H1 (cell line): ENCODE results near the gene P2RY1. TPM values are rescaled to one million over a fixed set of nuclear protein-coding genes. Genes with fewer than 3 reads are reported as not detected.

Experiments
- CTCF ChIA-PET: fragments of 300-600 bp; sonication (Branson Sonifier 250); formaldehyde crosslinking; loops from one replicate; lab custom pipeline; 2021; ENCODE audit not compliant: partially characterized antibody; lab: Charles Lee
- POLR2A ChIA-PET: fragments of 300-600 bp; sonication (Branson Sonifier 250); formaldehyde crosslinking; loops from one replicate; lab custom pipeline; 2021; ENCODE audit warnings: inconsistent platforms; ENCODE audit not compliant: partially characterized antibody; lab: Charles Lee
- DNase-seq, 2 experiments: peaks; one replicate each; pipeline versions ENCODE4 v3.0.0 to v3.0.0-alpha.2; 2010 to 2022; ENCODE audit warnings: low spot score in 2 of 2, low read depth in 1 of 2, mixed read lengths in 1 of 2
- FAIRE-seq: peaks from 2 replicates; lab custom pipeline; 2011; peaks lifted over from hg19 to GRCh38; lab: Jason Lieb, UNC
- H2AFZ ChIP-seq: 2 replicates; pipeline ENCODE4 v1.8.1; 2012; ENCODE audit warnings: low read length, inconsistent platforms
- H2AK5ac ChIP-seq: 2 replicates; pipeline ENCODE4 v1.6.1; 2013; ENCODE audit warnings: low read depth, low read length
- H2BK120ac ChIP-seq: replicated peaks from 2 replicates; pipeline ENCODE3; 2013; ENCODE audit warnings: low read depth, low read length, inconsistent platforms
- H2BK12ac ChIP-seq: 2 replicates; pipeline ENCODE4 v1.6.1; 2013; ENCODE audit warnings: low read depth, low read length
- H2BK15ac ChIP-seq: 2 replicates; pipeline ENCODE4 v1.6.1; 2013; ENCODE audit warnings: low read length
- H2BK20ac ChIP-seq: 2 replicates; pipeline ENCODE4 v1.6.1; 2013; ENCODE audit warnings: low read length
- H2BK5ac ChIP-seq: 2 replicates; pipeline ENCODE4 v1.6.1; 2013; ENCODE audit warnings: low read depth, low read length
- H3K14ac ChIP-seq: 2 replicates; pipeline ENCODE4 v1.6.1; 2013; ENCODE audit warnings: inconsistent platforms; ENCODE audit not compliant: insufficient read length
- H3K18ac ChIP-seq: 2 replicates; pipeline ENCODE4 v1.6.1; 2013; ENCODE audit warnings: low read length; ENCODE audit errors: extremely low read depth
- H3K23ac ChIP-seq: 2 replicates; pipeline ENCODE4 v1.6.1; 2013; ENCODE audit warnings: inconsistent platforms; ENCODE audit not compliant: insufficient read length
- H3K23me2 ChIP-seq: 2 replicates; pipeline ENCODE4 v1.6.1; 2013; ENCODE audit warnings: low read depth, low read length
- H3K27ac ChIP-seq: 2 replicates; pipeline ENCODE4 v1.6.1; 2011; ENCODE audit warnings: low read depth, low read length, inconsistent platforms
- H3K27me3 ChIP-seq, 4 experiments: replicated peaks in 1 of 4; 1 replicate in 1 of 4; 2 replicates in 3 of 4; pipeline versions ENCODE4 v1.6.1 to v1.8.1; 2011 to 2013; ENCODE audit warnings: low read length in 3 of 4, mild to moderate bottlenecking in 3 of 4, inconsistent platforms in 2 of 4, mixed read lengths in 2 of 4, moderate library complexity in 1 of 4; ENCODE audit not compliant: control insufficient read depth in 3 of 4, insufficient read depth in 3 of 4; ENCODE audit errors: extremely low read depth in 1 of 4
- H3K36me3 ChIP-seq, 4 experiments: 2 replicates each; pipeline versions ENCODE4 v1.6.1 to v1.8.1; 2011 to 2013; ENCODE audit warnings: mild to moderate bottlenecking in 4 of 4, low read length in 3 of 4, moderate library complexity in 2 of 4, control low read depth in 1 of 4, inconsistent platforms in 1 of 4; ENCODE audit not compliant: insufficient read depth in 4 of 4, control insufficient read depth in 2 of 4
- H3K4ac ChIP-seq: replicated peaks from 2 replicates; pipeline ENCODE3; 2013; ENCODE audit warnings: low read length, low read depth, mixed read lengths, inconsistent platforms; ENCODE audit not compliant: insufficient read length
- H3K4me1 ChIP-seq, 4 experiments: replicated peaks in 1 of 4; 1 replicate in 1 of 4; 2 replicates in 3 of 4; pipeline versions ENCODE4 v1.6.1 to v1.8.1; 2011 to 2013; ENCODE audit warnings: low read length in 3 of 4, inconsistent platforms in 2 of 4, mixed read lengths in 1 of 4; ENCODE audit not compliant: insufficient read depth in 4 of 4, control insufficient read depth in 3 of 4
- H3K4me2 ChIP-seq, 2 experiments: 2 replicates each; pipeline versions ENCODE4 v1.6.1 to v1.8.1; 2011 to 2013; ENCODE audit warnings: low read depth in 2 of 2, low read length in 2 of 2, control low read depth in 1 of 2, inconsistent platforms in 1 of 2, mild to moderate bottlenecking in 1 of 2; ENCODE audit not compliant: insufficient read depth in 1 of 2
- H3K4me3 ChIP-seq, 4 experiments: fragments of 200-600, 300-600 bp in 1 of 4; sonication (generic), shearing (Covaris generic), sonication (Bioruptor Twin) in 1 of 4; 2 replicates each; pipeline versions ENCODE4 v1.5.1 to v1.8.1; 2011 to 2016; ENCODE audit warnings: low read length in 4 of 4, low read depth in 3 of 4, control low read depth in 2 of 4, inconsistent platforms in 2 of 4, mild to moderate bottlenecking in 2 of 4, mixed read lengths in 1 of 4, moderate library complexity in 1 of 4; ENCODE audit not compliant: insufficient read depth in 2 of 4; ENCODE audit errors: extremely low read depth in 1 of 4
- H3K56ac ChIP-seq: replicated peaks from 2 replicates; pipeline ENCODE3; 2013; ENCODE audit warnings: low read depth, mild to moderate bottlenecking, mixed read lengths, low read length, inconsistent platforms; ENCODE audit not compliant: insufficient read length
- H3K79me1 ChIP-seq: 2 replicates; pipeline ENCODE4 v1.6.1; 2013; ENCODE audit warnings: low read depth, low read length, control low read depth
- H3K79me2 ChIP-seq, 2 experiments: 2 replicates each; pipeline versions ENCODE4 v1.6.1 to v1.8.1; 2012 to 2013; ENCODE audit warnings: low read length in 2 of 2, mild to moderate bottlenecking in 2 of 2, inconsistent platforms in 1 of 2; ENCODE audit not compliant: insufficient read depth in 2 of 2, control insufficient read depth in 1 of 2
- H3K9ac ChIP-seq, 4 experiments: replicated peaks in 1 of 4; 1 replicate in 1 of 4; 2 replicates in 3 of 4; pipeline versions ENCODE4 v1.6.1 to v1.8.1; 2011 to 2013; ENCODE audit warnings: low read depth in 3 of 4, low read length in 3 of 4, control low read depth in 2 of 4, mild to moderate bottlenecking in 2 of 4, moderate library complexity in 2 of 4, inconsistent platforms in 1 of 4; ENCODE audit errors: extremely low read depth in 1 of 4
- H3K9me3 ChIP-seq, 2 experiments: 2 replicates each; pipeline versions ENCODE4 v1.6.1 to v1.8.1; 2012 to 2013; ENCODE audit warnings: mild to moderate bottlenecking in 2 of 2, moderate library complexity in 2 of 2, control low read depth in 1 of 2, inconsistent platforms in 1 of 2, low read depth in 1 of 2, low read length in 1 of 2, mixed read lengths in 1 of 2; ENCODE audit not compliant: insufficient read depth in 2 of 2
- H4K20me1 ChIP-seq, 2 experiments: replicated peaks in 1 of 2; 2 replicates each; pipeline versions ENCODE3 to v1.8.1; 2011 to 2013; ENCODE audit warnings: inconsistent platforms in 2 of 2, low read length in 2 of 2, mild to moderate bottlenecking in 1 of 2; ENCODE audit not compliant: insufficient read depth in 2 of 2, control insufficient read depth in 1 of 2
- H4K5ac ChIP-seq: 2 replicates; pipeline ENCODE4 v1.6.1; 2013; ENCODE audit warnings: low read length, low read depth, mixed read lengths, inconsistent platforms; ENCODE audit not compliant: insufficient read length
- H4K8ac ChIP-seq: 2 replicates; pipeline ENCODE4 v1.8.0; 2013; ENCODE audit warnings: mild to moderate bottlenecking, moderate library complexity, low read length, inconsistent platforms; ENCODE audit not compliant: insufficient read depth; ENCODE audit errors: extremely low read depth
- H4K91ac ChIP-seq: replicated peaks from 2 replicates; pipeline ENCODE3; 2013; ENCODE audit warnings: low read length, mixed read lengths, inconsistent platforms; ENCODE audit not compliant: insufficient read length
- CBX5 ChIP-seq: fragments of 300-800, 300-1000 bp; sonication (generic); IDR thresholded peaks from 2 replicates; pipeline ENCODE4 v1.7.1; 2016; ENCODE audit warnings: antibody characterized with exemption, low read length, low read depth
- CEBPB ChIP-seq: IDR thresholded peaks from 2 replicates; pipeline ENCODE4 v1.6.1; 2012; ENCODE audit warnings: low read depth, low read length
- E2F6 ChIP-seq: IDR thresholded peaks from 2 replicates; pipeline ENCODE4 v1.6.1; 2012; ENCODE audit warnings: inconsistent platforms
- EP300 ChIP-seq, 2 experiments: IDR thresholded peaks; 1 replicate in 1 of 2; 2 replicates in 1 of 2; pipeline ENCODE4 v1.6.1; 2011 to 2012; ENCODE audit warnings: low read depth in 2 of 2, low read length in 2 of 2, mild to moderate bottlenecking in 2 of 2, borderline replicate concordance in 1 of 2, inconsistent platforms in 1 of 2, moderate library complexity in 1 of 2
- POU5F1 ChIP-seq: IDR thresholded peaks from 2 replicates; pipeline ENCODE4 v1.6.1; 2011; ENCODE audit warnings: low read depth, mild to moderate bottlenecking, low read length, moderate library complexity
- RFX5 ChIP-seq: IDR thresholded peaks from 2 replicates; pipeline ENCODE4 v1.6.1; 2011; ENCODE audit warnings: low read depth, low read length, improper control_type of control experiment, borderline replicate concordance
- SP1 ChIP-seq: IDR thresholded peaks from 2 replicates; pipeline ENCODE4 v1.6.1; 2011; ENCODE audit warnings: low read depth, low read length
- SP4 ChIP-seq: IDR thresholded peaks from 2 replicates; pipeline ENCODE4 v1.6.1; 2012; ENCODE audit warnings: low read length, inconsistent platforms
- SRF ChIP-seq: IDR thresholded peaks from 2 replicates; pipeline ENCODE4 v1.6.1; 2011; ENCODE audit warnings: mild to moderate bottlenecking, low read depth, low read length, moderate library complexity
- TEAD4 ChIP-seq: IDR thresholded peaks from 2 replicates; pipeline ENCODE4 v1.6.1; 2012; ENCODE audit warnings: low read depth, low read length, inconsistent platforms, mixed read lengths
- YY1 ChIP-seq: IDR thresholded peaks from 2 replicates; pipeline ENCODE4 v1.6.1; 2011; ENCODE audit warnings: low read depth, mild to moderate bottlenecking, low read length
- WGBS, 2 experiments: shearing (Covaris generic) in 1 of 2; methylation state at CpG; one replicate each; pipeline versions ENCODE4 v1.1.6 to v1.1.7; 2013 to 2015; ENCODE audit warnings: low lambda C conversion rate in 2 of 2, mixed read lengths in 2 of 2, inconsistent platforms in 1 of 2, low coverage in 1 of 2, missing lambda C conversion rate in 1 of 2; ENCODE audit not compliant: insufficient replicate concordance in 2 of 2, insufficient coverage in 1 of 2, insufficient read length in 1 of 2; ENCODE audit errors: extremely low coverage in 1 of 2, missing lambda C conversion rate in 1 of 2; 5-methylcytosine and 5-hydroxymethylcytosine counted together
- polyA plus RNA-seq, 7 experiments: library from polyadenylated mRNA; depleted of rRNA in 3 of 7; stranded (reverse) in 5 of 7; unstranded in 2 of 7; fragments of >200 nt in 5 of 7; fragments of 200-250 nt in 2 of 7; gene quantifications; 1 replicate in 5 of 7; 2 replicates in 1 of 7; 4 replicates in 1 of 7; pipeline versions ENCODE4 v1.2.1 to v1.2.3, GENCODE V29; 2011 to 2013; ENCODE audit warnings: missing spikeins in 2 of 7, mixed read lengths in 2 of 7
- total RNA-seq: library from RNA; stranded (reverse); fragmentation: NEBNext Ultra II Directional; extraction: Animal tissue kit (Norgen Biotek cat#: 25700); gene quantifications from 2 replicates; pipeline ENCODE4 v1.2.1, GENCODE V29; 2021
- TF ChIP-seq, protein P1 (sequence below): IDR thresholded peaks from 2 replicates; pipeline ENCODE4 v1.6.1; 2012; ENCODE audit warnings: low read length, inconsistent platforms
- TF ChIP-seq, protein P2 (sequence below): IDR thresholded peaks from 2 replicates; pipeline ENCODE4 v1.6.1; 2012; ENCODE audit warnings: inconsistent platforms

P2RY1 gene
- total and polyA plus RNA-seq, 2 of the 8 experiments (the other 6 are each of a cell fraction or from before 2014, with no cell fraction given), result 6.5 to 28.3 TPM

GRCh38 chr3:152818027-152818426 lies 16.9 kb upstream of the P2RY1 start:
- CTCF ChIA-PET, result interaction anchor here (1.3 kb wide), 1 partner anchor 11 kb away, joined by 3 read pairs; no protein-coding TSS in a partner anchor
- Histone ChIP-seq H3K79me1 (no peaks in the 10 kb centered on the region), H3K4me2 (no peak overlapping the region), H3K4ac (no peak overlapping the region), H3K4me1 (no peaks in the 10 kb centered on the region), H2AK5ac (no peak overlapping the region), H3K27me3 (no peaks in the 10 kb centered on the region), H3K79me2 (no peaks in the 10 kb centered on the region), H3K18ac (no peak overlapping the region), H3K9ac (no peak overlapping the region), H3K4me3 (no peak overlapping the region), H2BK20ac (no peak overlapping the region), H4K8ac (no peak overlapping the region), H3K23ac (no peak overlapping the region), H2BK12ac (no peak overlapping the region), H4K5ac (no peak overlapping the region), H2BK120ac (no peak overlapping the region), H3K23me2 (no peaks in the 10 kb centered on the region), H2AFZ (no peak overlapping the region), H3K27ac (no peak overlapping the region), H2BK15ac (no peak overlapping the region), H3K14ac (no peak overlapping the region), H4K20me1 (no peaks in the 10 kb centered on the region), H3K9me3 (no peaks in the 10 kb centered on the region), H3K36me3 (no peaks in the 10 kb centered on the region), H4K91ac (no peak overlapping the region), H2BK5ac (no peak overlapping the region), H3K56ac (no peak overlapping the region)
- POLR2A ChIA-PET, result no interaction called here
- FAIRE-seq (no peak), DNase-seq (no peak)
- WGBS, 2 experiments, result 84% methylated on average over 5 of the region's 5 CpGs; no CpG with 5 or more reads in 1 of the 2 experiments
- TF ChIP-seq CEBPB (no peak), RFX5 (no peak), E2F6 (no peak), POU5F1 (no peak), YY1 (no peak), TEAD4 (no peak), SP4 (no peak), SRF (no peak), SP1 (no peak), CBX5 (no peak), EP300 (IDR thresholded peaks at IDR 0.05; ENCODE audit: borderline replicate concordance in 1 of 2, low read depth in 2 of 2, low read length in 2 of 2) (no peak)
- TF ChIP-seq, protein P1, sequence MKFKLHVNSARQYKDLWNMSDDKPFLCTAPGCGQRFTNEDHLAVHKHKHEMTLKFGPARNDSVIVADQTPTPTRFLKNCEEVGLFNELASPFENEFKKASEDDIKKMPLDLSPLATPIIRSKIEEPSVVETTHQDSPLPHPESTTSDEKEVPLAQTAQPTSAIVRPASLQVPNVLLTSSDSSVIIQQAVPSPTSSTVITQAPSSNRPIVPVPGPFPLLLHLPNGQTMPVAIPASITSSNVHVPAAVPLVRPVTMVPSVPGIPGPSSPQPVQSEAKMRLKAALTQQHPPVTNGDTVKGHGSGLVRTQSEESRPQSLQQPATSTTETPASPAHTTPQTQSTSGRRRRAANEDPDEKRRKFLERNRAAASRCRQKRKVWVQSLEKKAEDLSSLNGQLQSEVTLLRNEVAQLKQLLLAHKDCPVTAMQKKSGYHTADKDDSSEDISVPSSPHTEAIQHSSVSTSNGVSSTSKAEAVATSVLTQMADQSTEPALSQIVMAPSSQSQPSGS, result no peak
- TF ChIP-seq, protein P2, sequence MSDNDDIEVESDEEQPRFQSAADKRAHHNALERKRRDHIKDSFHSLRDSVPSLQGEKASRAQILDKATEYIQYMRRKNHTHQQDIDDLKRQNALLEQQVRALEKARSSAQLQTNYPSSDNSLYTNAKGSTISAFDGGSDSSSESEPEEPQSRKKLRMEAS, result no peak
